ENCODE measurements around the gene EXTL2.
"Not testable (repeated sequence)": the region's sequence is repeated elsewhere in the genome, so short reads cannot be mapped to it uniquely, and the experiment has no call there.

Gene EXTL2, protein sequence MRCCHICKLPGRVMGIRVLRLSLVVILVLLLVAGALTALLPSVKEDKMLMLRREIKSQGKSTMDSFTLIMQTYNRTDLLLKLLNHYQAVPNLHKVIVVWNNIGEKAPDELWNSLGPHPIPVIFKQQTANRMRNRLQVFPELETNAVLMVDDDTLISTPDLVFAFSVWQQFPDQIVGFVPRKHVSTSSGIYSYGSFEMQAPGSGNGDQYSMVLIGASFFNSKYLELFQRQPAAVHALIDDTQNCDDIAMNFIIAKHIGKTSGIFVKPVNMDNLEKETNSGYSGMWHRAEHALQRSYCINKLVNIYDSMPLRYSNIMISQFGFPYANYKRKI

DNA sequence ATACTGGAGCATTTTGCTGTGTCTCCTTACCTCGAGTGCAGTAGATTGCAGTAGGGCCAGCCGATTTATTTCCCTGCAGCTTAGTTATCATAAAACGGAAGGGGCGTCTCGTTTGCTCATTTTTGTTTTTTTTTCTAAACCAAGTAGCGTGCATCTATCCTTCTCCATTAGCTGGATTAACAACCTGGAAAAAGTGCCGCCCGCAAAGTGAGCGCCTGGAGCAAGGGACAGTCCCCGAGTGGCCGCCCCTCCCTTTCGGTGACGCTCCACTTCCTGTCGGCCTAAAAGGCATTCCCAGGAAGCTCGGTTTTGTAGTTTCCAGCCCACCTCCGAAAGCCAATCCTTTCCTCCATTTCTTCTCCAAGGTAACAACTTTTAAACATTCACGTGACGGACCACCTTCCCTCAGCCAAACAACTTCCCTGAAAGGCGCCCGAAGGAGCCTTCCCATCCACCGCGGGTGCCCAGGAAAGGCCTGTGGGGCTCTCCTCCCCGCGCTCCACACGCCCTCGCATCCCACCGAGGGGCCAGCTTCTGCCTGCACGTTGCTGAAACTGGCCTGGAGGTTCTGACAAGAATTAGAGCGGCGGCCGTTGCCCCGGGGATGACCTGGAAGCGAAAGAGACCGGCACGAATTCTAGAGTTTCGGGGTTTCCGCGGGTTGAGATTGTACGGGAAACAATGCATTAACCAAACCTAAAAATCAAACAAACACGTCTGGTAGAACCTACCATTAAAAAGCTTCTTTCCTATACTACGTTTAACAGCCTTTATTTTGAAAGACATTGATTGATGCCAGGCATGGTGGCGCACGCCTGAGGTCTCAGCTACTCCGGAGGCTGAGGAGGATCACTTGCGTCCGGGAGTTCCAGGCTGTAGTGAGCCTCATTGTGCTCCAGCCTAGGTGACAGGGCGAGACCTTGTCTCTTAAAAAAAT is at the start of gene EXTL2:
EXTL2 (minus strand) TSS at position 240 of the 937 bp plus-strand sequence. CDS start 6,085 bp downstream, outside the sequence.
- peak; percentile 95 for DNase-seq

GRCh38 chr1:100943533-100943932 is 48.9 kb upstream of the EXTL2 start:
- DNase-seq, result no peak

DNA sequence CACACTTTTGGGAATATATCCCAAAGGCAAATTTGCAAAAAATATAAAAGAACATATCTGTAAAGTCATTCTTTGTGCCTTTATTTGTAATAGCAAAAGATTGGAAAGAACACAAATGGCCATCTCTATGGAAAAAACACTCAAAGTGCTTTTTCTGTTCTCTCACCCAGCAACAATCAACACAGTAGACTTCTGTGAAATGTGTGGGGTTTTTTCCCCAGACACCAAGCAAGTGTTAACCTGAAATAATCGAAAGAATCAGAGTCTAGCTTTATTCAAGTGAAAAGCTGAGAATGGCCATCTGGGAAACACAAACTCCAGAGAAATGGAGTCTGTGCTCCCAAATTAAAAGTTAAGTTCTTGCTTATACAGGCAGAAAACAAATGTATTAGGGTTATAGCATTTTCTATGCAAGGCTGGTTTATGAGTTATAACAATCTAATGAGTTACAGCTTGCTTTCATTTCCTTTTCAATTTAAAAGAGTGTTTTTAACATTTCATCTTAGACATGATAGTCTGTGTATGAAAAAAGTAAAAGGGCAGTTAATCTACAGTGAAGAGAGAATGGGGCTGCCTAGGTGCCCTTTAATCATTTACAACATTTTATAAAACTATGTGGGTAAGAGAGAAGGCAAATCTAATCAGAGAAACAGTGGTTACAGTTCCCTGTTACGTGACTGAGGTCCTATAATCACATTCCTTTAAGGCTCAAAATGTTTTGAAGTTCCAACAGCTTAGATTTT is 47.8 kb upstream of the EXTL2 start:
- no peak for DNase-seq

GRCh38 chr1:100941580-100942216 is 47.1 kb upstream of the EXTL2 start:
- DNase-seq, result no peak

DNA sequence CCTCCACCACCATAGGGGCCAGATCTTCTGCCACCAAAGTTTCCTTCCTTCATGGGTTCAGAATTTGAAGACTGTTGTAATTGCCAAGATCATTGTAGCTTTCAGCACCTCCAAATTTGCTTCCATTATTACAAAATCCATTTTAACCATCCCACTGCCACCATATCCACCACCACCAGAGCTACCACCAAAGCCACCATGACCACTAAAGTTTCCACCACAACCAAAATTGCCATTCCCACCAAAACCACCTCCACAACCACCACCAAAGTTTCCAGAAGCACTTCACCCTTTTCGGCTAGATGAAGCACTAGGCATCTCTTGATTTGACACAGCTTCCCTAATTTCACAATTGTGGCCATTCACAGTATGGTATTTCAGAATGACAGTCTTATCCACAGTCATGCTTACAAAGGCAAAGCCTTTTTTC is 46.5 kb upstream of the EXTL2 start:
- no peak for DNase-seq

- DNase-seq, result no peak
Measured at GRCh38 chr1:100936194-100936967, 41.7 kb upstream of the EXTL2 start.

DNA sequence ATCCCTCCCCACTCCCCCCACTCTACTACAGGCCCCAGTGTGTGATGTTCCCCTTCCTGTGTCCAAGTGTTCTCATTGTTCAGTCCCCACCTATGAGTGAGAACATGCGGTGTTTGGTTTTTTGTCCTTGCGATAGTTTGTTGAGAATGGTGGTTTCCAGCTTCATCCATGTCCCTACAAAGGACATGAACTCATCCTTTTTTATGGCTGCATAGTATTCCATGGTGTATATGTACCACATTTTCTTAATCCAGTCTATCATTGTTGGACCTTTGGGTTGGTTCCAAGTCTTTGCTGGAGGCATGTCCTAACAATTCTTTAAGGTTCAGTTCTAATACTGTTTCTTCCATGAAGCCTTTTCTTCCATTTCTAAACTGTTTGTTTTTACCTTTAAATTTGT is 38.9 kb upstream of the EXTL2 start:
- DNase-seq, result not testable (repeated sequence)

GRCh38 chr1:100931716-100932115 is 37.1 kb upstream of the EXTL2 start:
- DNase-seq, result no peak

DNA sequence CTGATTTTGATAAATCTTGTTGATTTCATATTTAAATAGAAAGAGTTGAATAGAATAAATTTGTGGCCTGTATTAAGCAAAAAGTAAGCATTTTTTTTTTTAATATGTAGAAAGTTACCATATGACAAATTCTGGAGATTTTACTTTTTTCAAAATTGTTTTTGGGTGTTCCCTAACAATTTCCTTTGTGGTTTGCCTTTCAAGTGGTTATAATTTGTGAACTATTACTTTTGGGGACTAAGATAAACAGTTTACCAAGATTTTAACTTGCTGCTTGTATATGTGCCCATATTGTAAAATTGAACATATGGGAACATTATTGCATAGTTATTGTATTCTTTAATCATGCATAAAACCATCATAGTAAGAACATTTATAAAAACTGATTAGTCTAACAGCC is 35.9 kb upstream of the EXTL2 start:
- no peak for DNase-seq

- no peak for DNase-seq
Measured at GRCh38 chr1:100928128-100928527, 33.5 kb upstream of the EXTL2 start.

DNA sequence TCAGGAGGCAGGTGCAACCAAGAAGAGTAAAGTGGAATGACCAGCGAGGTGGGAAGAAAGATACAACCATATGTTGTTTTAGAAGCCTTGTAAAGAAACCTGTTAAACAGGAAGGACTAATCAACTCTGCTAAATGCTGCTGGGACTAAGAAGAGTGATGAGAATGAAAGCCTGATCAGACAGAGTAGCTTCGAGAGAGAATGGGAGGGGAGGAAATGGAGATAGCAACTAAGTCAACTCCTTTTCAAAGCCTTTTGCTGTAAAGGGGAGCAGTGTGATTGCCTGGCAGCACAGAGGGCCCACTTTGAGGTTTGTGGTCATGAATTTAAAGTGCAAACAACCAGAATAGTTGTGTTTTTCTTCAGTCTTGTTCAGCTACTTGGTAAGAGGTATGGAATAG is 32.6 kb upstream of the EXTL2 start:
- DNase-seq, result no peak

DNA sequence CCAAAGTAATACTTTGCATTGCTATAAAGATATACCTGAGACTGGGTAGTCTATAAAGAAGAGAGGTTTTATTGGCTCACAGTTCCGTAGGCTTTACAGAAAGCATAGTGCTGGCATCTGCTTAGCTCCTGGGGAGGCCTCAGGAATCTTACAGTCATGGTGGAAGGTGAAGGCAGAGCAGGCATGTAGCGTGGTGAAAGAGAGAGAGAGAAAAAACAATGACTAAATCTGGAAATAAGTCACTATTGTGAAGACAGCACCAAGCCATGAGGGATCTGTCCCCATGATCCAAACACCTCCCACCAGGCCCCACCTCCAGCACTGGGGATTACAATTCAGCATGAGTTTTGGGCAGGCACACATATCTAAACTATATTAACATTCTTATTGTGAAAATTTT is 31.6 kb upstream of the EXTL2 start:
- no peak for DNase-seq

GRCh38 chr1:100924991-100925390 is 30.3 kb upstream of the EXTL2 start:
- DNase-seq, result no peak

DNA sequence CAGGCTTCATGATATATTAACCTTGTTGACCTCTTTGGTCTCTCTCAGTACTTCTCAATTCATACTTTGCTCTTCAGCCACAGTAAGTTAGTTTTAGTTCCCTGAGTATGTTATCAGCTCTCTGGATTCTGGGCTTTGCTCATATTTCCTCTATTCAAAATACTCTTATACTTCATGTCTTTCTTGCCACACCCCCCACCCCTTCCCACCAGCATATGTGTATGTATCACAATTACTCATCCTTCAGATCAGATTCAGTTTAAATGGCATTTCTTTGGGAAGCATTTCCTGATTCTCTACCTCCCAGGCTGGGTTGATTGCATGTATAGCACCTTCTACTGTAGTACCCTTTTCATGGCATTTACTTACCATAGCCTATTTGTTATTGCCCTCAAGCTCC is 29.6 kb upstream of the EXTL2 start:
- DNase-seq, result no peak

- DNase-seq, result peak; percentile 82
Measured at GRCh38 chr1:100921110-100921706, 26.6 kb upstream of the EXTL2 start.

DNA sequence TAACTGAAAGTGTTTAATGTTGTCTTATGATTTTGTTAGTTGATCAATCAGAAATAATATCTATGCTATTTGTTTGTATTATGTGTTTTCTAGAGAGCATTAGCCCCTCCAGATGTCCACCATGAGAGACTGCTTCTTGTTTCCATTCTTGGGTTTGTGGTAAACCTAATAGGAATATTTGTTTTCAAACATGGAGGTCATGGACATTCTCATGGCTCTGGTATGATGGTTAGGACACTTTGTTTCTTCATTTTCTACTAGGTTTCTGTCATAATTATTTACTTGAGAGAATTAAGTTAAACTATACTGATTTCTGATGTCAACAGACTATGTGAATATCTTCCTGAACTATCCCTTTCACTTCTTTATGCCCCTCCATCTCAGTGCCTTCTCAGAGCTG is 17.4 kb upstream of the EXTL2 start:
- DNase-seq, result no peak

DNA sequence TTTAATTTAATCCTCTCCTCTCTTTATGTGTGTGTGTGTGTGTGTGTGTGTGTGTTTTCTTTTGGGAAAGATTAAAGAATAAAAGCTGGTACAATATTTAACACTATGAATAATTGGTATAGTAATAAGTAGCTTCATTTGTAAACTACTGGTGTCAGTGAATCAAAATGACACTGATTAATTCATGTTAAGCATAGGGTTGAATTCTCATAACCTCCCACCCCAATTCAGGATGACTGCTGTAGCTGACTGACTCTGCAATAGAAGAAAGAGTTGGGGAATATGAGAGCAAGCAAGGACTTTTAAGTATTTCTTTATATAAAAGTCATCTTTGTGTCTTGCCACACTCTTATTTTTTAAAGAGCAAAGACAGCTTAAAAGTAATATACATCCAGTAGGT is 14.4 kb upstream of the EXTL2 start:
- DNase-seq, result no peak

DNA sequence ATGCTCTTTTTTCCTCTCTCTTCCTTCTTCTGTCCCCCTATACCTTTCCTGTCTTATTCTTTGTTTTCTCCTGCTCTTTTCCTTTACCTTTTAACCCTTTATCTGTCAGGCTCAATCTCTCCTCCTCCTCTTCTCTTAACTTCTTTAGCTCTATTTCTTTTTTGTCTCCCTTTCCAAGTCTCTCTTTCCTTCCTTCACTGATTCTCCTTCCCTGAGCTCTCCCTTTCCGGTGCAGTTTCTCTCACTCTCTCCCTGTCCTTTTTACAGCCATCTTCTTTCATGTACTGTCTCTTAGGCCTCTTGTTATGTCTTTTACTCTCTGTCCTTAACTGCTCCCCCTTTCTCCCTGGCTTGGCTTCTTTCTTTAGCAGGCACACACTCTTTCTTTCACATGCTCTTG is 13.2 kb upstream of the EXTL2 start:
- DNase-seq, result no peak

DNA sequence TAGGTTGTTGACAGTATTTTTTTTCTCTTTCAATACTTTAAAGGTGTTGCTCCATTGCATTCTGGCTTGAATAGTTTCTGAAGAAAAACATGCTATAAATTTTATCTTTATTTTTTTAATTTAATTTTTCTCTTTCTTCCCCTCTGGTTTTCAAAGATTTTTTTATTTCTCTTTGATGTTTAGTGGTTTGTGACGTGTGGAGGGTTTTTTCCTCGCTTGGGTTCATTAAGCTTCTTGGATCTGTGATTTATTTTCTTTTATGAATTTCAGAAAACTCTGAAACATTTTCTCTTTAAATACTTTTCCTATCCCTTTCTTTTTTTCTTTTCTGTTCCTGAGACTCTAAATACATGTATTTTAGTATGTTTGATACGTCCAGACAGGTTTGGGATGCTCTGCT is 10.5 kb upstream of the EXTL2 start:
- DNase-seq, result no peak

DNA sequence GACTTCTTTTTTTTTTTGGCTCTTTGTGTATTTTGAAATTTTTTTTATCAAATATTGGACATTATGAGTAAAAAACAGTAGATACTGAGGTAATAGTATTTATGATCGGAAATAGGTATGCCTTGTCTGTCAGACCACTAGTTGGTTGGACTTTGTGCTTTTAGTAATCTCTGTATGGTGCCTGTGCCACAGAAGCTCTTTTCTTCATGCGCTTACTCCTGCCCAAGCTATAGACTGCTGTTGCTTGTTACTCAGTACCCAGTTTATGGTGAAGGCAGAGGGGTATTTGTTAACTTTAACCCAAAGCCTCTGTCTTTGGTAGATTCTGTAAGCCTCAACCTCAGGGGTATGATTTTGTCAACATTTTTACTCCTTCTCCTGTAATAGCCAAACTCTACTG is 9.9 kb upstream of the EXTL2 start:
- DNase-seq, result no peak

GRCh38 chr1:100903777-100904176 is 9.1 kb upstream of the EXTL2 start:
- no peak for DNase-seq

DNA sequence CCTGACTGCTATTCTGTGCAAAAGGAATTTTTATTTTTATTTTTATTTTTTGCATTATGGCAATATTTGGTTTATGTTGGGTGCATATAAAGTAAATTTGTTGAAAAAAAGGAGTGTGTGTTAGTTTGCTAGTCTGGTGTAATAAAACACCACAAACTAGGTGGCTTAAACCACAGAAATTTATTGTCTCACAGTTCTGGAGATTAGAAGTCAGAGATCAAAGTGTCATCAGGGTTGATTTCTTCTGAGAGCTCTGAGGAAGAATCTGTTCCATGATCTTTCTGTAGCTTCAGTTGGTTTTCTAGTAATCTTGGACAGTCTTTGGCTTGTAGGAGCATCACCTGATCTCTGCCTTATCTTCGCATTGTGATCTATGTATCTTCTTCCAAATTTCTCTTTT is 7.7 kb upstream of the EXTL2 start:
- no peak for DNase-seq

Data from eye (tissue), 1 donor.